HCT116 (cell line): ENCODE data around the gene IRF2BP1. TPM values are rescaled to one million over a fixed set of nuclear protein-coding genes. Genes with fewer than 3 reads are reported as not detected.

Experiments
- ATAC-seq: fragments of 200-7000 bp; cut with Tn5 transposase; 2 replicates; pipeline ENCODE4 v1.9.1; 2020; ENCODE audit warnings: mild to moderate bottlenecking, moderate library complexity
- BruUV-seq: library from RNA; stranded (reverse); fragments of 400-500 nt; replicated peaks from 2 replicates; lab custom pipeline; 2021; lab: Mats Ljungman, UMichigan
- CTCF ChIA-PET: fragments of 300-600 bp; sonication (Branson Sonifier 250); formaldehyde crosslinking; loops from one replicate; lab custom pipeline; 2021; ENCODE audit warnings: antibody characterized with exemption; lab: Charles Lee
- POLR2A ChIA-PET: fragments of 300-600, 350-600 bp; sonication (Branson Sonifier 250); formaldehyde crosslinking; loops from one replicate; lab custom pipeline; 2021; ENCODE audit warnings: antibody characterized with exemption; lab: Charles Lee
- RAD21 ChIA-PET, 2 experiments: fragments of 300-600 bp; sonication (Branson Sonifier 250); formaldehyde crosslinking; loops; one replicate each; lab custom pipeline; 2023; ENCODE audit warnings: low total read pairs in 2 of 2; ENCODE audit not compliant: uncharacterized antibody in 2 of 2, unreplicated experiment in 2 of 2, low non-redundant PET in 1 of 2; lab: Charles Lee
- DNase-seq: peaks from one replicate; pipeline ENCODE4 v3.0.0-alpha.2; 2010; ENCODE audit warnings: low read depth, low spot score
- H2AFZ ChIP-seq: fragments of 200-600 bp; shearing (Covaris generic), sonication (generic); 2 replicates; pipeline ENCODE4 v1.6.1; 2017; ENCODE audit warnings: low read depth, mixed run types, mixed read lengths, antibody characterized with exemption, low read length; ENCODE audit not compliant: poor library complexity, severe bottlenecking
- H3K27ac ChIP-seq: 2 replicates; pipeline ENCODE4 v1.5.1; 2012; ENCODE audit warnings: low read depth, low read length
- H3K27me3 ChIP-seq: fragments of 200-600 bp; sonication (generic); 2 replicates; pipeline ENCODE4 v1.6.1; 2016; ENCODE audit warnings: mixed run types, low read length, mixed read lengths; ENCODE audit not compliant: insufficient read depth
- H3K36me3 ChIP-seq, 2 experiments: fragments of 200-500 bp in 1 of 2; fragments of 200-600 bp in 1 of 2; sonication (Bioruptor generic) in 1 of 2; sonication (generic) in 1 of 2; 2 replicates each; pipeline versions ENCODE4 v1.5.1 to v1.6.1; 2014 to 2016; ENCODE audit warnings: low read length in 2 of 2, inconsistent platforms in 1 of 2, mixed read lengths in 1 of 2, mixed run types in 1 of 2; ENCODE audit not compliant: insufficient read depth in 2 of 2, control insufficient read depth in 1 of 2
- H3K4me1 ChIP-seq, 2 experiments: fragments of 200-600 bp in 1 of 2; sonication (generic) in 1 of 2; 2 replicates each; pipeline versions ENCODE4 v1.5.1 to v1.6.1; 2012 to 2017; ENCODE audit warnings: low read length in 2 of 2, inconsistent platforms in 1 of 2, mild to moderate bottlenecking in 1 of 2, mixed read lengths in 1 of 2, mixed run types in 1 of 2, moderate library complexity in 1 of 2; ENCODE audit not compliant: insufficient read depth in 2 of 2, control insufficient read depth in 1 of 2
- H3K4me2 ChIP-seq: fragments of 200-600 bp; sonication (generic); 2 replicates; pipeline ENCODE4 v1.6.1; 2017; ENCODE audit warnings: mixed run types, low read length, mixed read lengths
- H3K4me3 ChIP-seq, 2 experiments: fragments of 200-600 bp in 1 of 2; sonication (generic) in 1 of 2; replicated peaks in 1 of 2; 2 replicates each; pipeline ENCODE4 v1.5.1; 2011 to 2016; ENCODE audit warnings: low read length in 2 of 2, control low read depth in 1 of 2, low read depth in 1 of 2, mild to moderate bottlenecking in 1 of 2, mixed read lengths in 1 of 2, mixed run types in 1 of 2
- H3K79me2 ChIP-seq: fragments of 200-600 bp; sonication (generic); 2 replicates; pipeline ENCODE4 v1.6.1; 2017; ENCODE audit warnings: mild to moderate bottlenecking, mixed run types, low read length, moderate library complexity, mixed read lengths; ENCODE audit not compliant: insufficient read depth
- H3K9ac ChIP-seq: fragments of 200-600 bp; sonication (generic); 2 replicates; pipeline ENCODE4 v1.6.1; 2016; ENCODE audit warnings: low read length, mixed read lengths
- H3K9me2 ChIP-seq: fragments of 200-600 bp; sonication (generic), shearing (Covaris generic); 2 replicates; pipeline ENCODE4 v1.6.1; 2017; ENCODE audit warnings: mixed run types, mild to moderate bottlenecking, moderate library complexity; ENCODE audit not compliant: insufficient read depth
- H3K9me3 ChIP-seq, 2 experiments: fragments of 200-500 bp in 1 of 2; fragments of 200-600 bp in 1 of 2; sonication (Bioruptor generic) in 1 of 2; sonication (generic) in 1 of 2; 2 replicates each; pipeline ENCODE4 v1.6.1; 2014 to 2017; ENCODE audit warnings: low read length in 2 of 2, mixed read lengths in 2 of 2, inconsistent platforms in 1 of 2, low read depth in 1 of 2, mild to moderate bottlenecking in 1 of 2, mixed run types in 1 of 2, moderate library complexity in 1 of 2; ENCODE audit not compliant: control insufficient read depth in 1 of 2, insufficient read depth in 1 of 2
- H4K20me1 ChIP-seq: fragments of 200-600 bp; sonication (generic), shearing (Covaris generic); 2 replicates; pipeline ENCODE4 v1.6.1; 2017; ENCODE audit warnings: mixed run types, mild to moderate bottlenecking, moderate library complexity; ENCODE audit not compliant: insufficient read depth
- CBX3 ChIP-seq: IDR thresholded peaks from 2 replicates; pipeline ENCODE4 v1.6.1; 2012; ENCODE audit warnings: low read depth
- CEBPB ChIP-seq: IDR thresholded peaks from 2 replicates; pipeline ENCODE4 v1.6.1; 2012; ENCODE audit warnings: low read depth
- EZH2 ChIP-seq: fragments of 200-600 bp; sonication (generic); IDR thresholded peaks from 2 replicates; pipeline ENCODE4 v1.6.1; 2017; ENCODE audit warnings: antibody characterized with exemption, mixed run types
- FOSL1 ChIP-seq: IDR thresholded peaks from 2 replicates; pipeline ENCODE4 v1.6.1; 2012; ENCODE audit warnings: low read depth
- MAX ChIP-seq: IDR thresholded peaks from 2 replicates; pipeline ENCODE4 v1.6.1; 2012
- POLR2A ChIP-seq: IDR thresholded peaks from 2 replicates; pipeline ENCODE4 v1.7.0; 2011; ENCODE audit warnings: borderline replicate concordance; ENCODE audit not compliant: insufficient read depth, insufficient read length; ENCODE audit errors: extremely low read depth
- POLR2AphosphoS5 ChIP-seq: IDR thresholded peaks from 2 replicates; pipeline ENCODE4 v1.6.1; 2011; ENCODE audit warnings: mild to moderate bottlenecking, low read depth, low read length, moderate library complexity
- SIN3A ChIP-seq: IDR thresholded peaks from 2 replicates; pipeline ENCODE4 v1.6.1; 2012; ENCODE audit warnings: low read depth
- SP1 ChIP-seq: IDR thresholded peaks from 2 replicates; pipeline ENCODE4 v1.6.1; 2012; ENCODE audit warnings: low read depth
- TCF7L2 ChIP-seq: IDR thresholded peaks from 2 replicates; pipeline ENCODE4 v1.7.0; 2011; ENCODE audit warnings: borderline replicate concordance, inconsistent platforms; ENCODE audit not compliant: insufficient read depth, insufficient read length; ENCODE audit errors: extremely low read depth
- YY1 ChIP-seq: IDR thresholded peaks from 2 replicates; pipeline ENCODE4 v1.6.1; 2011; ENCODE audit warnings: low read length, low read depth, moderate library complexity, mild to moderate bottlenecking; ENCODE audit not compliant: insufficient replicate concordance; ENCODE audit errors: extremely low read depth
- ZBTB33 ChIP-seq: IDR thresholded peaks from 2 replicates; pipeline ENCODE4 v1.6.1; 2011; ENCODE audit warnings: mild to moderate bottlenecking, low read length, moderate library complexity; ENCODE audit not compliant: insufficient replicate concordance; ENCODE audit errors: extremely low read depth
- intact Hi-C: fragments of 100-400 bp; cut with micrococcal nuclease; formaldehyde crosslinking; loops from 2 replicates; pipeline ENCODE4 v1.10.0; 2022
- total RNA-seq: library from RNA; stranded (reverse); gene quantifications from one replicate; pipeline ENCODE4 v1.2.1, GENCODE V29; 2021; ENCODE audit not compliant: unreplicated experiment

IRF2BP1 gene
- total RNA-seq, 1 experiment from 2014 or later: 33.9 TPM

DNA sequence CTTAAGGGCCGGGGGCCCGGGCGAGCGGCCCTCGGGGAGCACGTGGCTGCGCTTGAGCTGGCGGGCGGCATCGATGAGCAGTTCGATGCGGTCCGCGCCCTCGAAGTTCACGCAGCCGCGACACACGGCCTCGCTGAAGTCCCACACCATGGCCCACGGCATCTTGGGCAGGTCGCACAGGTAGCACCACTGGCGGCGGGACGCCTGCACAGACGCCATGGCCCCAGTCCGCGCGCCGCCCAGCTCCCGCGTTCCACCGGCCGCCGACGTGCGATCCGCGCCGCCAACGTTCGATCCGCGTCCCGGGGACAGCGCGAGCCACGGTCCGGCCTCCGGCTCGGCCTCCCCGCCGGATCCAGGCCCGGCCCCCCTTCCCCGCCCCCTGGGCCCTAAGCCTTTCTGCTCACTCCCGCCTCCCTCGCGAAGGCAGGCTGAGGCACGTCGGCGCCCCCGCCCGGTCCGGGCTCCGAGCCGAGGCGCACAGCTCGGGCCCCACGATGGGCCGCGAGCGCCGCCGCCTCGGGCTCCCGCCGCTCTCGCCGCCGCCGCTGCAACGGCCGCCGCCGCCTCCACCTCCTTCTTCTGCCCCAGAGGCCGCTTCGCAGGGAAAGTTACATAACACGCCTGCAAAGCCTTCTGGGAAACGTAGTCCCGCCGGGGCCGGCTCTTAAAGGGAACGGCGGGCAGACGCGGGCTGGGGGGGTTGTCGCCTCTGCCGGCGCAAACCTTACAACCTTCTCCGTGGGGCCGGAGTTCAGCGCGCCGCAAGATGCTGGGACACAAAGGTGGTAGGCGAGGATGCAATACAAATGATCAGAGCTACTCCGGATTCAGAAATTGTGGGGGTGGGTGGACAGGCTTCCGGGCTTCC is at the start of gene IRF2BP1 (continued):
- TF ChIP-seq TCF7L2 (peak; percentile 44), POLR2A (no peak), POLR2AphosphoS5 (peak; percentile 71), CEBPB (no peak; the same call in 1 of the 2 replicates), YY1 (peak; percentile 50), SP1 (peak; percentile 56), SIN3A (no peak), MAX (peak; percentile 47; the same call in 1 of the 2 replicates)

- 0 out of 2 replicates have a peak overlapping the region, but pooled peaks have one; percentile 14 for H3K4me2 ChIP-seq
These were observed 49.3 kb upstream of the IRF2BP1 start for GRCh38 chr19:45935267-45935666.

More at GRCh38 chr19:45935267-45935666, 49.3 kb upstream of the IRF2BP1 start:
- Histone ChIP-seq H3K4me1 (peaks cover 0 to 2% of the 10 kb centered on the region in 2 experiments; a peak in 1 of 4 replicates), H3K27ac (no peak overlapping the region), H3K4me3 (no peak overlapping the region), H3K27me3 (peaks cover 5% of the 10 kb centered on the region; the same call in 1 of the 2 replicates), H3K36me3 (no peaks in the 10 kb centered on the region), H3K9me2 (no peaks in the 10 kb centered on the region), H4K20me1 (no peaks in the 10 kb centered on the region), H2AFZ (no peak overlapping the region), H3K79me2 (no peaks in the 10 kb centered on the region), H3K9me3 (no peaks in the 10 kb centered on the region), H3K9ac (no peak overlapping the region)
- no peak for DNase-seq
- ChIA-PET POLR2A (interaction anchor here (0.5 kb wide), 1 partner anchor 49 kb away, joined by 3 read pairs; the partner anchor contains the start of gene IRF2BP1), RAD21 (no interaction called here), CTCF (no interaction called here)
- intact Hi-C loops: no loop called here
- no TSS peak for BruUV-seq
- no peak for TF ChIP-seq FOSL1
- no peak for TF ChIP-seq ZBTB33
- TF ChIP-seq SP1: no peak
- TF ChIP-seq EZH2: no peak
- TF ChIP-seq CBX3: no peak
- no peak for ATAC-seq
